ENCODE data around the gene TMEM81. TPM values are rescaled to one million over a fixed set of nuclear protein-coding genes. Genes with fewer than 3 reads are reported as not detected.

TMEM81 gene
- total and polyA plus RNA-seq, 2 experiments from 2014 or later, result 3.6 to 4.5 TPM

DNA sequence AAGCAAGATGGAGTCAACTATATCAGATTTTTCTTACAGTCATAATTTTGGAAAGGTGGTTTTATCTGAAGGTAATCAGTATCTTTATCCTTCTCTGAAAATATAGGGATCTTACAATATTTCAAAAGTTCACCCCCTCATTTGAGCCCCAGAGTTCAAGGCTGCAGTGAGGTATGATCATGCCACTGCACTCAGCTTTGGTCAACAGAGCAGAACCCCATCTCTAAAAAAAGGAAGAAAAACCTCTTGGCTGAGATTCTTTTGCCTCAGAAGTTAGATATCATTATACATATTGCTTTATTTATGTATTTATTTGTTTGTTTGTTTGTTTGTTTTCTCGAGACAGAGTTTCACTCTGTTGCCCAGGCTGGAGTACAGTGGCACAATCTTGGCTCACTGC lies 49.0 kb upstream of the TMEM81 start:
- Histone ChIP-seq H3K79me2 (replicated peaks; ENCODE audit: insufficient read depth) (no peaks in the 10 kb centered on the region), H2AFZ (no peak overlapping the region), H3F3A (replicated peaks; ENCODE audit: low read depth) (peaks cover 2% of the 10 kb centered on the region), H3K27me3 (ENCODE audit: insufficient read depth) (no peaks in the 10 kb centered on the region), H3K4me1 (ENCODE audit: insufficient read depth) (peaks cover 5% of the 10 kb centered on the region), H3K36me3 (ENCODE audit: insufficient read depth) (no peaks in the 10 kb centered on the region; the same call in 1 of the 2 replicates), H4K20me1 (replicated peaks; ENCODE audit: insufficient read depth) (no peaks in the 10 kb centered on the region), H3K9me2 (ENCODE audit: insufficient read depth) (no peaks in the 10 kb centered on the region), H3K27ac (ENCODE audit: low read depth) (no peak overlapping the region), H3K4me2 (no peak overlapping the region), H3K4me3 (no peak overlapping the region)
- DNase-seq (ENCODE audit: low spot score), result no peak
- H3K4me1 Mint-ChIP-seq, result peaks cover 8% of the 10 kb centered on the region; the same call in 2 of the 3 replicates
- no peak overlapping the region for H3K27ac Mint-ChIP-seq
- TF ChIP-seq, protein P1, sequence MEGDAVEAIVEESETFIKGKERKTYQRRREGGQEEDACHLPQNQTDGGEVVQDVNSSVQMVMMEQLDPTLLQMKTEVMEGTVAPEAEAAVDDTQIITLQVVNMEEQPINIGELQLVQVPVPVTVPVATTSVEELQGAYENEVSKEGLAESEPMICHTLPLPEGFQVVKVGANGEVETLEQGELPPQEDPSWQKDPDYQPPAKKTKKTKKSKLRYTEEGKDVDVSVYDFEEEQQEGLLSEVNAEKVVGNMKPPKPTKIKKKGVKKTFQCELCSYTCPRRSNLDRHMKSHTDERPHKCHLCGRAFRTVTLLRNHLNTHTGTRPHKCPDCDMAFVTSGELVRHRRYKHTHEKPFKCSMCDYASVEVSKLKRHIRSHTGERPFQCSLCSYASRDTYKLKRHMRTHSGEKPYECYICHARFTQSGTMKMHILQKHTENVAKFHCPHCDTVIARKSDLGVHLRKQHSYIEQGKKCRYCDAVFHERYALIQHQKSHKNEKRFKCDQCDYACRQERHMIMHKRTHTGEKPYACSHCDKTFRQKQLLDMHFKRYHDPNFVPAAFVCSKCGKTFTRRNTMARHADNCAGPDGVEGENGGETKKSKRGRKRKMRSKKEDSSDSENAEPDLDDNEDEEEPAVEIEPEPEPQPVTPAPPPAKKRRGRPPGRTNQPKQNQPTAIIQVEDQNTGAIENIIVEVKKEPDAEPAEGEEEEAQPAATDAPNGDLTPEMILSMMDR (conservative IDR thresholded peaks at IDR 0.05; ENCODE audit: low read depth in 2 of 2), result no peak
- TF ChIP-seq JUNB (IDR thresholded peaks at IDR 0.05; ENCODE audit: unreplicated experiment), result no peak
- TF ChIP-seq, protein P2, sequence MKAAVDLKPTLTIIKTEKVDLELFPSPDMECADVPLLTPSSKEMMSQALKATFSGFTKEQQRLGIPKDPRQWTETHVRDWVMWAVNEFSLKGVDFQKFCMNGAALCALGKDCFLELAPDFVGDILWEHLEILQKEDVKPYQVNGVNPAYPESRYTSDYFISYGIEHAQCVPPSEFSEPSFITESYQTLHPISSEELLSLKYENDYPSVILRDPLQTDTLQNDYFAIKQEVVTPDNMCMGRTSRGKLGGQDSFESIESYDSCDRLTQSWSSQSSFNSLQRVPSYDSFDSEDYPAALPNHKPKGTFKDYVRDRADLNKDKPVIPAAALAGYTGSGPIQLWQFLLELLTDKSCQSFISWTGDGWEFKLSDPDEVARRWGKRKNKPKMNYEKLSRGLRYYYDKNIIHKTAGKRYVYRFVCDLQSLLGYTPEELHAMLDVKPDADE (IDR thresholded peaks at IDR 0.05), result no peak
- TF ChIP-seq CREB1 (CRISPR knock-in tag; IDR thresholded peaks at IDR 0.05; ENCODE audit: low read depth), result no peak
- TF ChIP-seq EZH2phosphoT487 (IDR thresholded peaks at IDR 0.05; ENCODE audit: unreplicated experiment), result no peak
- TF ChIP-seq, protein P3, sequence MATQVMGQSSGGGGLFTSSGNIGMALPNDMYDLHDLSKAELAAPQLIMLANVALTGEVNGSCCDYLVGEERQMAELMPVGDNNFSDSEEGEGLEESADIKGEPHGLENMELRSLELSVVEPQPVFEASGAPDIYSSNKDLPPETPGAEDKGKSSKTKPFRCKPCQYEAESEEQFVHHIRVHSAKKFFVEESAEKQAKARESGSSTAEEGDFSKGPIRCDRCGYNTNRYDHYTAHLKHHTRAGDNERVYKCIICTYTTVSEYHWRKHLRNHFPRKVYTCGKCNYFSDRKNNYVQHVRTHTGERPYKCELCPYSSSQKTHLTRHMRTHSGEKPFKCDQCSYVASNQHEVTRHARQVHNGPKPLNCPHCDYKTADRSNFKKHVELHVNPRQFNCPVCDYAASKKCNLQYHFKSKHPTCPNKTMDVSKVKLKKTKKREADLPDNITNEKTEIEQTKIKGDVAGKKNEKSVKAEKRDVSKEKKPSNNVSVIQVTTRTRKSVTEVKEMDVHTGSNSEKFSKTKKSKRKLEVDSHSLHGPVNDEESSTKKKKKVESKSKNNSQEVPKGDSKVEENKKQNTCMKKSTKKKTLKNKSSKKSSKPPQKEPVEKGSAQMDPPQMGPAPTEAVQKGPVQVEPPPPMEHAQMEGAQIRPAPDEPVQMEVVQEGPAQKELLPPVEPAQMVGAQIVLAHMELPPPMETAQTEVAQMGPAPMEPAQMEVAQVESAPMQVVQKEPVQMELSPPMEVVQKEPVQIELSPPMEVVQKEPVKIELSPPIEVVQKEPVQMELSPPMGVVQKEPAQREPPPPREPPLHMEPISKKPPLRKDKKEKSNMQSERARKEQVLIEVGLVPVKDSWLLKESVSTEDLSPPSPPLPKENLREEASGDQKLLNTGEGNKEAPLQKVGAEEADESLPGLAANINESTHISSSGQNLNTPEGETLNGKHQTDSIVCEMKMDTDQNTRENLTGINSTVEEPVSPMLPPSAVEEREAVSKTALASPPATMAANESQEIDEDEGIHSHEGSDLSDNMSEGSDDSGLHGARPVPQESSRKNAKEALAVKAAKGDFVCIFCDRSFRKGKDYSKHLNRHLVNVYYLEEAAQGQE (IDR thresholded peaks at IDR 0.05; ENCODE audit: unreplicated experiment), result no peak
- TF ChIP-seq EZH2 (IDR thresholded peaks at IDR 0.05; ENCODE audit: low read depth, unreplicated experiment), result no peak
- no peak for TF ChIP-seq STAT1 (IDR thresholded peaks at IDR 0.05; ENCODE audit: unreplicated experiment)
- no peak for TF ChIP-seq POLR2AphosphoS5 (IDR thresholded peaks at IDR 0.05; ENCODE audit: low read depth)
- TF ChIP-seq ZNF331 (CRISPR knock-in tag; IDR thresholded peaks at IDR 0.05; ENCODE audit: low read depth), result no peak
- no peak for TF ChIP-seq ZNF114 (CRISPR knock-in tag; IDR thresholded peaks at IDR 0.05)
- no peak for ATAC-seq
- H3K27me3 Mint-ChIP-seq (ENCODE audit: insufficient read depth, low read depth, poor library complexity), result peaks cover 1% of the 10 kb centered on the region
- peaks cover 5% of the 10 kb centered on the region for H3K9me3 Mint-ChIP-seq
- H3K36me3 Mint-ChIP-seq (ENCODE audit: low read depth), result 0 out of 3 replicates have a peak, but pooled peaks cover 2% of the 10 kb centered on the region
- H3K4me3 Mint-ChIP-seq, result no peak overlapping the region
